ENCODE data around the gene MRPL40. TPM values are rescaled to one million over a fixed set of nuclear protein-coding genes. Genes with fewer than 3 reads are reported as not detected.
A peak's percentile ranks its signal among the peaks of the same experiment; 100 is the strongest.

MRPL40 gene
- total RNA-seq, 1 donor from 2014 or later: 24.0 TPM

DNA sequence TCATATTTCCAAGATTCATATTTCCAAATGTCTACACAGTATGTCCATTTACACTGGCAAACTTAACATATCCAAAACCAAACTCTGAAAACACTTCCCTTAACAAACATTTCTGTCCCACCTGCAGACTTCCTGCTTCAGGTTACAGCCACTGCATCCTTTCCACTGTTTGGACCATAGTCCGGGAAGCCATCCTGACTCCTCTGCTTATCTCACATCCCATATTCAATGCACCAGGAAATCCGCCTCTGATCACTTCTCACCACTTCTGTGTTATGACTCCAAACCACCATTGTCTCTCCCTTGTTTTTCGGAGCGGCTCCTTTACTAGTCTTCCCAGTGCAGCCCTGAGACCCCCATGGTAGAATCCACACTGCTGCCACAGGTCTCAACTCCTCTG lies 30.9 kb upstream of the MRPL40 start:
- TF ChIP-seq, protein P1, sequence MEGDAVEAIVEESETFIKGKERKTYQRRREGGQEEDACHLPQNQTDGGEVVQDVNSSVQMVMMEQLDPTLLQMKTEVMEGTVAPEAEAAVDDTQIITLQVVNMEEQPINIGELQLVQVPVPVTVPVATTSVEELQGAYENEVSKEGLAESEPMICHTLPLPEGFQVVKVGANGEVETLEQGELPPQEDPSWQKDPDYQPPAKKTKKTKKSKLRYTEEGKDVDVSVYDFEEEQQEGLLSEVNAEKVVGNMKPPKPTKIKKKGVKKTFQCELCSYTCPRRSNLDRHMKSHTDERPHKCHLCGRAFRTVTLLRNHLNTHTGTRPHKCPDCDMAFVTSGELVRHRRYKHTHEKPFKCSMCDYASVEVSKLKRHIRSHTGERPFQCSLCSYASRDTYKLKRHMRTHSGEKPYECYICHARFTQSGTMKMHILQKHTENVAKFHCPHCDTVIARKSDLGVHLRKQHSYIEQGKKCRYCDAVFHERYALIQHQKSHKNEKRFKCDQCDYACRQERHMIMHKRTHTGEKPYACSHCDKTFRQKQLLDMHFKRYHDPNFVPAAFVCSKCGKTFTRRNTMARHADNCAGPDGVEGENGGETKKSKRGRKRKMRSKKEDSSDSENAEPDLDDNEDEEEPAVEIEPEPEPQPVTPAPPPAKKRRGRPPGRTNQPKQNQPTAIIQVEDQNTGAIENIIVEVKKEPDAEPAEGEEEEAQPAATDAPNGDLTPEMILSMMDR (IDR thresholded peaks at IDR 0.05): no peak
- DNase-seq (no peak), ATAC-seq (ENCODE audit: low read depth) (no peak)
- ChIA-PET POLR2A (no interaction called here), CTCF (no interaction called here)
- H3K27ac Mint-ChIP-seq: no peak overlapping the region
- no peaks in the 10 kb centered on the region for H3K27me3 Mint-ChIP-seq
- H3K9me3 Mint-ChIP-seq: no peaks in the 10 kb centered on the region
- peaks cover 76% of the 10 kb centered on the region for H3K36me3 Mint-ChIP-seq (ENCODE audit: low read depth)
- intact Hi-C loops (cut with micrococcal nuclease): loop anchor here (5.0 kb wide), 1 partner anchor 39 kb away; no protein-coding TSS in a partner anchor
- H3K4me3 Mint-ChIP-seq: no peak overlapping the region
- H3K4me1 Mint-ChIP-seq: peaks cover 15% of the 10 kb centered on the region

DNA sequence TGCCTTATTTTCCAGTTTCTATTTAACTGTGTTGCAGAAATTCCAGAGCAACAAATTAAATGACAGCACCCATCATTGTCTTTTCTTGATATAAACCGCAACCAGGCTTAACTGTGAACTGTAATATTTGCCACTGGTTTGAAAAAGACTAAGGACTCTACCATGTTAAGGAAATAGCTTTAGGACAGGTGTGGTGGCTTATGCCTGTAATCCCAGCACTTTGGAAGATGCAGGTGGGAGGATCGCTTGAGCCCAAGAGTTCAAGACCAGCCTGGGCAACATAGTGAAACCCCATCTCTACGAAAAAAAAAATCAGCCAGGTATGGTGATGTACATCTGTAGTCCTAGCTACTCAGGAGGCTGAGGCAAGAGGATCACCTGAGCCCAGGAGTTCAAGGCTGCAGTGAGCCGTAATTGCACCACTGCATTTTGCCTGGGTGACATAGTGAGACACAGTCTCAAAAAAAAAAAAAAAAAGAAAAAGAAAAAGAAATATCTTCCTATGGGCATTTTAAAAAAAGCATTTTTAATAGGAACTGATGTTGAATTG lies 29.6 kb upstream of the MRPL40 start:
- ATAC-seq (ENCODE audit: low read depth) (no peak), DNase-seq (no peak)
- H3K9me3 Mint-ChIP-seq: no peaks in the 10 kb centered on the region
- no peak overlapping the region for H3K27ac Mint-ChIP-seq
- intact Hi-C loops (cut with micrococcal nuclease): loop anchor here (5.0 kb wide), 1 partner anchor 40 kb away; no protein-coding TSS in a partner anchor
- H3K27me3 Mint-ChIP-seq: no peaks in the 10 kb centered on the region
- no peak overlapping the region for H3K4me3 Mint-ChIP-seq
- CTCF ChIA-PET: no interaction called here
- H3K4me1 Mint-ChIP-seq: peaks cover 15% of the 10 kb centered on the region
- H3K36me3 Mint-ChIP-seq (ENCODE audit: low read depth): peaks cover 76% of the 10 kb centered on the region
- TF ChIP-seq, protein P1 (IDR thresholded peaks at IDR 0.05): no peak
- POLR2A ChIA-PET: no interaction called here

DNA sequence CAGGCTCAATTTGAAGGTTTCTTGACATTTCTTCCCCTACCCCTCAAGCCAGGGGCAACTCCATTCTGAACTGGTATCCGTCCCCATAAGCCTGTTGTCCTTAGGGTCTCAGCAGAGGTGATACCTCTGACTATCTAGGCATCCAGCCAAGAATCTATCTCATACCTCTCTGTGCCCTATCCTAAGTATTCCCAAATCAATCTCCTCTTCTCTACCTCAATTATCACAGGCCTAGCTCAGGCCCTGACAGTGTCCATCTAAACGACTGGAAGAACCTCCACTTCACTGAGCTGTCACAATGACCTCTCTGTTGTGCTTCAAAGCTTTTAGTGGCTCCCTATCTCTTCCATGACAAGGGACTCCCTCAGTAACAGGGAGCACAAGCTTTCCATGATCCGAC lies 27.7 kb upstream of the MRPL40 start:
- no peaks in the 10 kb centered on the region for H3K9me3 Mint-ChIP-seq
- CTCF ChIA-PET: no interaction called here
- H3K36me3 Mint-ChIP-seq (ENCODE audit: low read depth): peaks cover 83% of the 10 kb centered on the region
- H3K27me3 Mint-ChIP-seq: no peaks in the 10 kb centered on the region
- no peak for DNase-seq
- intact Hi-C loops (cut with micrococcal nuclease): loop anchor here (5.0 kb wide), 1 partner anchor 42 kb away; no protein-coding TSS in a partner anchor
- peak overlapping the region; percentile 64 for H3K27ac Mint-ChIP-seq
- POLR2A ChIA-PET: no interaction called here
- no peak for ATAC-seq (ENCODE audit: low read depth)
- TF ChIP-seq, protein P1 (IDR thresholded peaks at IDR 0.05): no peak
- peaks cover 15% of the 10 kb centered on the region for H3K4me1 Mint-ChIP-seq
- no peak overlapping the region for H3K4me3 Mint-ChIP-seq

DNA sequence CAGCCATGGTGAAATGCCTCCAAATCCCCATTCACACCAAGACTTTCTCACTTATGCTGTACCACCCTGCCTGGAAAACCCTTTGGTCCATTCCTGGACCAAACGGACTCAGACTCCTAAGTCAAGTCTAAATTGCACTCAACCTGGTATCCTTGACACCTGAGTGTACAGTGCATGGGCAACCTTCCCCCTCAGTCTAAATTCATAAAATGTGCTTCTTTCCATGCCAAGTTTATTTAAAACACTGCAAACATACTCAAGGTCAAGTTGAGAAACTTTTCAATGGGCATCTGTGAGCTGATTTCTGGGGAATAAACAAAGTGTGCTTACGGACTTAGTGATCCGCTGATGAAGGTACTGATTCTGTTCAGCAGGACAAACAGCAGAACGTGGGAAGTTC lies 27.2 kb upstream of the MRPL40 start:
- H3K27ac Mint-ChIP-seq: no peak overlapping the region
- TF ChIP-seq, protein P1 (IDR thresholded peaks at IDR 0.05): no peak
- no peak for ATAC-seq (ENCODE audit: low read depth)
- H3K27me3 Mint-ChIP-seq: no peaks in the 10 kb centered on the region
- H3K4me3 Mint-ChIP-seq: no peak overlapping the region
- H3K9me3 Mint-ChIP-seq: no peaks in the 10 kb centered on the region
- DNase-seq: no peak
- ChIA-PET POLR2A (no interaction called here), CTCF (no interaction called here)
- peaks cover 85% of the 10 kb centered on the region for H3K36me3 Mint-ChIP-seq (ENCODE audit: low read depth)
- H3K4me1 Mint-ChIP-seq: peaks cover 15% of the 10 kb centered on the region
- intact Hi-C loops (cut with micrococcal nuclease): no loop called here

DNA sequence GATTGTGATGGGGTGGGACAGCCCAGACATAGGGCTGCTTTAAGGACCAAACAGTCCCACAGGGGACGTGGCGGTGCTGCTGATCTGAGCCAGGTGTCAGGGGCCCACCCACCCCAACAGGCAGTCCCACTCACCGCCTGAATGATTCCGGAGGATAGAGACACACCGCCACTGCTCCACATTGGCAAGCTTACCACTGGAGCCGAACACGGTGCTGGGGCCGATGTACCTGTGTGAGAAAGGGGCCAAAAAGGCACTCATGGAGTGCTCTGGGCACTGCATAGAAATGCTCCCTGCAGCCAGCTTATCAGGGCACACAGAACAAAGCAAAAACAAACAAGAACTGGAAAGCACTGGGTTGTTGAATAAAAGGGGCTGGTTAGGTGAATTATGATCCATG lies 26.7 kb upstream of the MRPL40 start:
- intact Hi-C loops (cut with micrococcal nuclease): no loop called here
- ChIA-PET CTCF (no interaction called here), POLR2A (no interaction called here)
- Mint-ChIP-seq H3K27me3 (no peaks in the 10 kb centered on the region), H3K36me3 (ENCODE audit: low read depth) (peaks cover 85% of the 10 kb centered on the region), H3K9me3 (no peaks in the 10 kb centered on the region), H3K4me3 (no peak overlapping the region), H3K4me1 (peaks cover 15% of the 10 kb centered on the region), H3K27ac (no peak overlapping the region)
- no peak for DNase-seq
- TF ChIP-seq, protein P1 (IDR thresholded peaks at IDR 0.05): no peak
- no peak for ATAC-seq (ENCODE audit: low read depth)

All from activated B cell treated with CpG ODN at 0.5 μM for 24 hours (primary cell).